NCI-H187 treated with DMSO at 0.1 percent for 48 hours (cell line): Measurements from ENCODE around the gene TAF7L.
A peak's percentile ranks its signal among the peaks of the same experiment; 100 is the strongest.
"Not testable (repeated sequence)": the region's sequence is repeated elsewhere in the genome, so short reads cannot be mapped to it uniquely, and the experiment has no call there.

ENCODE experiments used
- DNase-seq: peaks from one replicate; lab custom pipeline; 2025; lab: John Stamatoyannopoulos, UW

The TAF7L gene

DNA sequence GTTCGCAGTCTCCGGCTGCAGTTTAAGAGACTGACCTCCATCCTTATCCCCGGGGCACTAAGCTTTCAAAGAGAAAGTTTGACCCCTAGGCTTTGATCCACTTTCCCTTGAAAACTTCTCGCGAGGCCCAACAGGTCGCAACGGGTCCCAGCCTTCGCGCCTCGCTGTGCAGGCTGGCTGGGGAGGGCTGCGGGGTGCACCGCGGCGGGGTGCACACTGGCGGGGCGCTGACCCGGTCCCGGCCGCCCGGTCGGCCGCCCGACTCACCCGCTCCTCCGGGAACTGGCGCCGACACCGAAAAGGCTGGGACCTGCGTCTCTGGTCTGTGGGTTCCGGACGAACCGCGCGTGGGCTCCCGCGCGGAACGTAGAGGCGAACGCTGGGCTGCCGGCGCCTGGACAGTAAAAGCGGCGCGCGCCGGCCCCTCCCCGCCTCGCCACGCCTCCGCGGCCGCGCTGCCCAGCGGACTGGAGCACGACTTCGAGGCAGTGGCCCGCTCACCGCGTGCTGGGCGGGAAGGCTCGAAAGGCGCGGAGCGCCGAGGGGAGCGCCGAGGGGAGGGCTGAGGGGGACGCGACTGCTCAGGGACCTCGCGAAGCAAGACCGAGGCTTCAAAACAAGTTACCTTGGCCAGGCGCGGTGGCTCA lies at the start of gene TAF7L:
TAF7L (minus strand) TSS at position 378 of the 647 bp plus-strand sequence. CDS start 3,791 bp downstream, outside the sequence.
- no peak for DNase-seq

DNA sequence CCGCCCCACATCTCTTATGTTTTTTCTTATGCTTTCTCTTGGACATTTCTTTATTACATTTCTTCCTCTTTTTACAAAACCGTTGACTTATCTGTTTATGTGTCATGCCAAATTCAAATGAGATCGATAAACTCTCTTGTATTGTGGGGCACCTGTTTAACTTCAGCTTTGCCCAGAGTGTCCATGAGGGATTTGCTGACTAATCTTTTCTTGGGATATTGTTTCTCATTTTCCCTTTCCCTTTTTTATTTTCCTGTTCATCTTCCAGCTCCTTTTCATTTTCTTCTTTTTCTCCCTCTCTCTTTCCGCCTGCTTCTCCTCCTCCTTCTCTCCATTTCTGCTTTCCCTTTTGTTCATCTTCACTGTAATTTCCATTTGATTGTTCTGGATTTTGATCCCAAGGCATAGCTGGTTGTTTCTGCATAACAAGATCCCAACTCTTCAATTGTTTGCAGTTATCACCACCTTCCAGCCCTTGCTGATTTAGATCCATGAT lies 46.7 kb upstream of the TAF7L start:
- DNase-seq = no peak

DNA sequence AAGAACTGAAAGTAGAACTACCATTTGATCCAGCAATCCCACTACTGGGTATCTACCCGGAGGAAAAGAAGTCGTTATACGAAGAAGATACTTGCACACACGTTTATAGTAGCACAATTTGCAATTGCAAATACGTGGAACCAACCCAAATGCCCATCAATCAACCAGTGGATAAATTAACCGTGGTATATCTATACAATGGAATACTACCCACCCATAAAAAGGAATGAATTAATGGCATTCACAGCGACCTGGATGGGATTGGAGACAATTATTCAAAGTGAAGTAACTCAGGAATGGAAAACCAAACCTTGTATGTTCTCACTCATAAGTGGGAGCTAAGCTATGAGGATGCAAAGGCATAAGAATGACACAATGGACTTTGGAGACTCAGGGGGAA lies 43.2 kb upstream of the TAF7L start:
- not testable (repeated sequence) for DNase-seq

DNA sequence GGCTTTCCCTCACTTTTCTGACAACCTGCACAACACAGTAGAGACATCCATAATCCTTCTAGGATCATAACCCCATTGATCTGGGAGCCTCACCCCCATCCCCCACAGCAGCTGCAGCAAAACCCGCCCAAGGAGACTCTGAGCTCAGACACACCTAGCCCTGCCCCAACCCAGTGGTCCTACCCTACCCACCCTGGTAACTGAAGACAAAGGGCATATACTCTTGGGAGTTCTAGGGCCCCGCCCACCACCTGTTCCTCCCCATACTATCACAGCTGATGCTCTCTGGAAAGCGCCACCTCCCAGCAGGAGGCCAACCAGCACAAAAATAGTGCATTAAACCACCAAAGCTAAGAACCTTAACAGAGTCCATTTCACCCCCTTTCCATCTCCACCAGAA lies 35.5 kb upstream of the TAF7L start:
- DNase-seq = not testable (repeated sequence)

DNA sequence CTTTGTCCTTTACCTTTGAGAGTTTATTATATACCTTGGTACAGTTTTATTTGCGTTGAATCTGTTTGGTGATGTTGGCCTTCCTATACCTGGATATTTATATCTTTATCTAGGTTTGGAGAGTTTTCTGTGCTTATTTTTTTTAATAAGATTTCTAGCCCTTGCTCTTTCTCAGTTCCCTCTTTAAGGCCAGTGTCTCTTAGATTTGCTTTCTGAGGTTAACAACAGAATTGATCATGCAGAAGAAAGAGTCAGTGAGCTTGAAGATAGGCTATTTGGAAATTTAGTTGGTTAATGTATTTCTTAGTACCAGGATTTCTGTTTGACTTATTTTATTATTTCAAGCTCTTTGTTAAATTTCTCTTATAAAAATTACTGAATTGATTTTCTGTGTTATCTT lies 12.7 kb upstream of the TAF7L start:
- DNase-seq = no peak

GRCh38 chrX:101295603-101296002 lies 4.5 kb upstream of the TAF7L start:
- not testable (repeated sequence) for DNase-seq

GRCh38 chrX:101287402-101287801 lies 3.7 kb downstream of the TAF7L start:
- peak; percentile 22 for DNase-seq

- no peak for DNase-seq
Observed at GRCh38 chrX:101276238-101276637, 14.9 kb downstream of the TAF7L start.

DNA sequence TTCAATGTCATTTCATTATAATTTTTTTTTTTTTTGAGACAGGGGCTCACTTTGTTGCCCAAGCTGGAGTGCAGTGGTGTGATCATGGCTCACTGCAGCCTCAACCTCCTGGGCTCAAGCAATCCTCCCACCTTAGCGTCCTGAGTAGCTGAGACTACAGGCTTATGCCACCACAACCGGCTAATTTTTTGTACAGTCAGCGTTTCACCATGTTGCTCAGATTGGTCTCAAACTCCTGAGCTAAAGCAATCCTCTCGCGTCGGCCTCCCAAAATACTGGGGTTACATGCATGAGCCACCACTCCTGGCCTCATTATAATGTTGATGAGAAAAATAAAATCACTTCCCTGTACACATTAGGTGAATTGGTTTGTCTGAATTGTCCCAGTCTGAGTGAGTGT lies 16.9 kb downstream of the TAF7L start:
- DNase-seq = no peak

- DNase-seq = no peak
Observed at GRCh38 chrX:101265869-101266428, 25.2 kb downstream of the TAF7L start.

DNA sequence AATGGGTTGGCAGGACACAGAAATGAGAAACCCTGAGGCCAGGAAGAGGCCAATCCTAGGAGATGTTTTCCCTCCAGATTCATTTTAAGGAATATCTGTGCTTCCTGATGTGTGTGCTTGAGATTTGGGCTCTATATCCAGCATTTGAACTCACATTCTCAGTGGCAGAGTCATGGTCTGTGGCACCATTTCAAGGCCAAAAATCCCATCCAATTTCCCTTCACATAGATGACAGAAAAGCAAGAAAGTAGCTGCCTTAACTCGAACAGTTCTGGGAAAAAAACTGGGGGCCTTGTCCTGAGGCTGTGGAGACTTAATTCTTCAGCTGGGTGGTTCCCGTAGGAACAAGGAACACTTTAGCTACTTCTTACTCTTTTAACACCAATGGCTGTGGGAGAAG lies 27.4 kb downstream of the TAF7L start:
- no peak for DNase-seq

- DNase-seq = no peak
Observed at GRCh38 chrX:101262590-101262989, 28.5 kb downstream of the TAF7L start.

DNA sequence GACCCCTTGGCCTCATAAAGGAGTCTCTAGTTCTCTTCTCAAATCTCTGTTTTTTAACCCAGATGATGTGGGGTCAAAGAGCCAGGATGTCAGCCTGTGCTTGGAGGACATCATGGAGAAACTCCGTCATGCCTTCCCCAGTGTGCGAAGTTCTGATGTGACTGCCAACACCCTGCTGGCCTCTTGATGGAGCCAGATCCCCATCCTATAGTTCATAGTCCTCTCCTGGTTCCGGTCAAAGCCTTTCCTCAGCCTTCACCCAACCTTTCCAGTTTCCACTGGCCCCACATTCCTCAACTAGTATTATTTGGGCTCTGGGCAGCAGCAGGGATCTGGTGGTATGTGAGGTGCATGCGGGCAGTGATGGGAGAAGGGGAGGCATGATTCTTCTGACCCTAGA lies 30.7 kb downstream of the TAF7L start:
- DNase-seq = no peak

- no peak for DNase-seq
Observed at GRCh38 chrX:101258259-101258581, 32.9 kb downstream of the TAF7L start.

DNA sequence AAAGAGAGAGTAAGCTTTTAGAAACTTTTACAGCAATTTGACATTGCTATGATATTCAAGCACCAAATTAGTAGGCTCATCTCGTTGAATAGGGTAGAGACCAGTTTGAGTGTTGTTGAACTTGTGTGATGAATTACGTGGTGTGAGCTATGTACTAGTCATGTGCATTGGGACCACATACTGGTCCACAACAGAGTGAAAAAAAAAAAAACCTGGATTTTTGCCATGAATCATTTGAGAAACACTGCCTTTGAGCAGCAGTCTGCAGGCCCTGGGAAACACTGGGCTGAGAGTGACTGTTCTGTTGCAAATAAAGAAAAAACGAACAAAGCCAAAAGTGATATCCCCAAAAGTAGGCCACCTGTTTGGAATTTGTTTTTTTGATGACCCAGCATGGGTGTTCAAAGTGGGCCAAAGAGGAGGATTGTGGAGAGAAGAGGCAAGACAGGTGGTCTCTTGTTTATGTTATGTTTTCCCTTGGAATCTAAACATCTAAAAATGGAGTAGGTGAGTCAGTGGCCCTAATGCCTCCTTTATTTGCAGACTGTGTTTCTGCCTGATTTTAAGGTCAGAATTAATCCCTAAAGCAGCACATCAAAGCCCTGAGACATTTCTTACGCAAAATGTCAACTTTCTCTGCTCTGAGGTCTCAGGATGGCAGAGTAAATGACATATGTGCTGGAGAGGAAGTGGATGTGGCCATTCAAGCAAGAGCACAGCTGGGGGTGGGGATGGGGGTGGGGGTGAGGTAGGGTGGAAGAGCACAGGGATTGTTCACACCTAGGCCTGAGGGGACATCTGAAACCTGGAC lies 33.5 kb downstream of the TAF7L start:
- no peak for DNase-seq

DNA sequence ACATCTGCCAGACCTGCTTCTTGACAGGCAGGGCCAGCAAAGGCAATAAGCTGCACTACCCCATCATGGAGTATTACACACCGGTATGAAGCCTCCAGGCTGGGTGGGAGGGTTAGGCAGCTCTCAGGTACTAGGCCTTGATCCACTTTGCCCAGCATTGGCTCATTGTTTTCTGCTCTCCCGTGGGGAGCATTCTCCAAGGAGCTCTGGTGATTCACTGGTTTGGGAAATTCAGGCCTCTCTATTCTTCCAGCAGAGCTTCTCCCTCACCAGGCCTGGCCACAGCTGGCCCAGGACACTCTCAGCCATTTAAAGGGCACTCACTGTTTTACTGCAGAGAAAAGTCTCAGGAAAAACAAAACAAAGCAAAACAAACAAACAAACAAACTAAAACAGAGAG lies 38.5 kb downstream of the TAF7L start:
- no peak for DNase-seq

- no peak for DNase-seq
Observed at GRCh38 chrX:101241531-101241930, 49.6 kb downstream of the TAF7L start.

- no peak for DNase-seq
Observed at GRCh38 chrX:101237041-101237440, 54.1 kb downstream of the TAF7L start.

DNA sequence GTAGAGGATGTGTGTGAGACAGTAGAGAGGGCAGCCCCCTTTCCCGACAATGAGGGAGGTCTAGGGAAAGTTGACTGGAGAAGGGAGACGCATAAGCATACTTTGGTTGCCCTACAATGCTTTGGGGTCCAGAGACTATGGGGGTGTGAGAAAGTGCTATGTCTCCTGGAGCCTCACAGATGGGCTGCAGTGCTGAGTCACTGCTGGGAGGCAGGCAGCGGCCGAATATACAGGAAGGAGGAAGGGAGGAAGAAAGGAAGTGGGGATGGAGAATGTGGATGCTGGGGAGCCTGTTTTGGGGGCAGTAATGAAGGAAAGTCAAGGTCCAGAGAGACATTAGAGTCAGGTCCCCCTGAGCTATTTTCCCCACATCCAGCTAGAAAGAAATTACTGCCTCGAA lies 58.8 kb downstream of the TAF7L start:
- DNase-seq = no peak

- DNase-seq = no peak
Observed at GRCh38 chrX:101231080-101231479, 60.1 kb downstream of the TAF7L start.

DNA sequence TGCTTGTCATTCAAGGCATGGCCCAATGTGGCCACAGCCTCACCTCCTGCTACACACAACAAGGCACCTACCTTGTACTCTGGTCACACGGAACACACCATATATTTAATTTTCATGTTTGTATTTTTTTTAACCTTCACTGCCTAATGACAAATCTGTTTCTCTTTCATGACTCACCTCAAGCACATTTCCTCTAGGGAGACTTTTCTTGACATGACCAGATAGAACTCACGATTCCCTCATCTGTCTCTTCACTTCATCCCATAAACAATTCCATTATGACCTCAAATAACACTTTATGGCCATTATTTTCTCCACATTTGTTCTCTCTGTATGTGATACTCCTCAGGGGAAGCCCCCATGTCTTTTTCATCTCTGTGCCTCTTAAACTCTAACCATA lies 60.5 kb downstream of the TAF7L start:
- no peak for DNase-seq

DNA sequence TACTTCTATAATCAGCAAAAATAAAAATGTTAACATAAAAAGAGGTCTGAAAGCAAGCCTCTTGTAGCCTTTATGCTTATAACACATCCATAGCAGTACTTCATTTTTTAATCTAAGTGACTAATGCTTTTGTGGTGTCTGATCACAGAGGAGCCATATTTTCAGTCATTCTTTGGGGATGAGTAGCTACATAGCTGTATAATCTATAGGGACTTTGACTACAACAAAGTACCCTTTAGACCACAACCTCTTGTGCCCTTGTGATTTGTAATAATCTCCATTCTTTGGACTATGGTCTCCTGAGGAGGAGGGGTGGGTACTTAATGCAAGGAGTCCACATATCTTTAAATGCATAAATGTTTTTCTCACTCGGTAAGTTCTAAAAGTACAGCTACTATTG lies 62.0 kb downstream of the TAF7L start:
- DNase-seq = no peak

DNA sequence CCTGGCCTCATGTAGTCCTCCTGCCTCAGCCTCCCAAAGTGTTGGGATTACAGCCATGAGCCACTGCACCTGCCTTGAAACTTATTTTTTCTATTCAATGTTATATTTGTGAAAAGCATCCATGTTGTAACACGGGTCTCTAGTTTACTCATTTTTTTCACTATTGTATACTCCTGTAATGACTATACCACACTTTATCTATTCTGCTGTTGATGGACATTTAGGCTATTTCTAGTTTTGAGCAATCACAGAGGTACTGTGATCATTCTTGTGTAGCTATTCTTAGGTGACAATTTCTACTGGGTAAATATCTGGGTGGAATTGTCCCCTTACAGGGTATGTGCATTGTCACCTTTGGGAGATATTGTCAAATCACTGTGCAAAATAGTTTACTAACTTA lies 67.9 kb downstream of the TAF7L start:
- no peak for DNase-seq
